ENCODE results near the gene TAMALIN. TPM values are rescaled to one million over a fixed set of nuclear protein-coding genes. Genes with fewer than 3 reads are reported as not detected.

Gene TAMALIN
- total RNA-seq, 4 donors from 2014 or later, result 11.8 to 18.0 (median 16.1) TPM

GRCh38 chr12:52027085-52027843, 20.5 kb downstream of the TAMALIN start:
- H3K9me3 ChIP-seq, result no peaks in the 10 kb centered on the region
- H3K27me3 ChIP-seq, result no peaks in the 10 kb centered on the region
- ATAC-seq, result no peak
- no peaks in the 10 kb centered on the region for H3K36me3 ChIP-seq
- peak overlapping the region; percentile 83 to 93 (median 92) for H3K27ac ChIP-seq
- no peak overlapping the region for H3K4me3 ChIP-seq
- WGBS, 2 donors (ENCODE audit: low coverage in 1 of 2), result 45% methylated on average over 2 of the region's 12 CpGs; no CpG with 5 or more reads in 1 of the 2 donors
- TF ChIP-seq POLR2AphosphoS5 (IDR thresholded peaks at IDR 0.05), result no peak
- no peak for TF ChIP-seq POLR2A (IDR thresholded peaks at IDR 0.05)
- no peak for TF ChIP-seq CTCF (IDR thresholded peaks at IDR 0.05)
- TF ChIP-seq EP300 (IDR thresholded peaks at IDR 0.05), result no peak
- H3K4me1 ChIP-seq, result peaks cover 0 to 74% (median 44%) of the 10 kb centered on the region in 3 donors

- H3K27me3 ChIP-seq, result no peaks in the 10 kb centered on the region
- H3K27ac ChIP-seq, result peak overlapping the region in 3 of 4 donors; percentile 78 to 98 (median 91)
- H3K9me3 ChIP-seq, result no peaks in the 10 kb centered on the region
- 48% methylated on average over 3 of the region's 4 CpGs; no CpG with 5 or more reads in 1 of the 2 donors for WGBS, 2 donors (ENCODE audit: low coverage in 1 of 2)
- H3K4me3 ChIP-seq, result no peak overlapping the region
- ATAC-seq, result no peak
- no peaks in the 10 kb centered on the region for H3K36me3 ChIP-seq
- peaks cover 0 to 73% (median 39%) of the 10 kb centered on the region in 3 donors for H3K4me1 ChIP-seq
- no peak for TF ChIP-seq CTCF (IDR thresholded peaks at IDR 0.05)
- TF ChIP-seq POLR2A (IDR thresholded peaks at IDR 0.05), result no peak
- TF ChIP-seq POLR2AphosphoS5 (IDR thresholded peaks at IDR 0.05), result no peak
- no peak for TF ChIP-seq EP300 (IDR thresholded peaks at IDR 0.05)
Measured at GRCh38 chr12:52029685-52030084, 22.9 kb downstream of the TAMALIN start.

GRCh38 chr12:52032446-52032803, 25.7 kb downstream of the TAMALIN start:
- Histone ChIP-seq H3K27me3 (no peaks in the 10 kb centered on the region), H3K4me3 (peak overlapping the region; percentile 25 to 45), H3K27ac (peak overlapping the region; percentile 91 to 98 (median 94)), H3K4me1 (peaks cover 0 to 64% (median 22%) of the 10 kb centered on the region in 3 donors), H3K36me3 (no peaks in the 10 kb centered on the region), H3K9me3 (no peaks in the 10 kb centered on the region)
- 0% methylated on average over 3 to 5 of the region's 5 CpGs for WGBS, 2 donors (ENCODE audit: low coverage in 1 of 2)
- ATAC-seq, result peak; percentile 46
- TF ChIP-seq POLR2A (IDR thresholded peaks at IDR 0.05) (no peak), CTCF (IDR thresholded peaks at IDR 0.05) (no peak), EP300 (IDR thresholded peaks at IDR 0.05) (no peak), POLR2AphosphoS5 (IDR thresholded peaks at IDR 0.05) (peak; percentile 4)

- Histone ChIP-seq H3K9me3 (no peaks in the 10 kb centered on the region), H3K4me1 (peaks cover 0 to 65% (median 24%) of the 10 kb centered on the region in 3 donors), H3K4me3 (peak overlapping the region; percentile 25 to 45), H3K27me3 (no peaks in the 10 kb centered on the region), H3K27ac (peak overlapping the region; percentile 91 to 98 (median 94)), H3K36me3 (no peaks in the 10 kb centered on the region)
- peak; percentile 93 for ATAC-seq
- WGBS, 2 donors (ENCODE audit: low coverage in 1 of 2), result 0 to 2% methylated on average over 8 to 11 of the region's 48 CpGs
- TF ChIP-seq POLR2A (IDR thresholded peaks at IDR 0.05) (peak; percentile 68 to 87), EP300 (IDR thresholded peaks at IDR 0.05) (peak; percentile 88), CTCF (IDR thresholded peaks at IDR 0.05) (peak in 1 of 4 experiments; percentile 8), POLR2AphosphoS5 (IDR thresholded peaks at IDR 0.05) (peak; percentile 71)
Measured at GRCh38 chr12:52032804-52033445, 26.2 kb downstream of the TAMALIN start.

All from gastroesophageal sphincter (tissue), 4 donors.